Ammon's horn (tissue), 1 donor: ENCODE measurements around the gene POLD1.
A peak's percentile ranks its signal among the peaks of the same experiment; 100 is the strongest.
"Not testable (repeated sequence)": the region's sequence is repeated elsewhere in the genome, so short reads cannot be mapped to it uniquely, and the experiment has no call there.

Experiments used
- DNase-seq: peaks from one replicate; pipeline ENCODE4 v3.0.0-alpha.2; 2016; ENCODE audit warnings: low spot score

POLD1 gene

GRCh38 chr19:50365434-50366306, 18.5 kb upstream of the POLD1 start, which contains the start of gene NAPSA:
Gene NAPSA (minus strand): TSS chr19:50365639. CDS start chr19:50365621, 18 bp downstream.
- no peak for DNase-seq

GRCh38 chr19:50368649-50369570, 15.2 kb upstream of the POLD1 start:
- peak; percentile 96 for DNase-seq

GRCh38 chr19:50371914-50372475, 12.2 kb upstream of the POLD1 start:
- no peak for DNase-seq

GRCh38 chr19:50376166-50377050, 7.7 kb upstream of the POLD1 start, which contains the start of gene NR1H2:
Gene NR1H2 (plus strand): TSS chr19:50376457. CDS start chr19:50377606, 1,149 bp downstream.
- peak; percentile 98 for DNase-seq

GRCh38 chr19:50377051-50377461, 7.1 kb upstream of the POLD1 start:
- DNase-seq, result no peak

GRCh38 chr19:50377517-50377916, 6.6 kb upstream of the POLD1 start:
- DNase-seq, result no peak

- no peak for DNase-seq
Measured at GRCh38 chr19:50378169-50378862, 5.8 kb upstream of the POLD1 start.

GRCh38 chr19:50378863-50379236, 5.3 kb upstream of the POLD1 start:
- DNase-seq, result no peak

GRCh38 chr19:50379602-50380001, 4.5 kb upstream of the POLD1 start:
- DNase-seq, result no peak

- no peak for DNase-seq
Measured at GRCh38 chr19:50380137-50380536, 4.0 kb upstream of the POLD1 start.

- DNase-seq, result no peak
Measured at GRCh38 chr19:50380751-50381151, 3.4 kb upstream of the POLD1 start.

- DNase-seq, result no peak
Measured at GRCh38 chr19:50381881-50382729, 2.0 kb upstream of the POLD1 start.

GRCh38 chr19:50383001-50383851, 921 bp upstream of the POLD1 start:
- DNase-seq, result no peak

- DNase-seq, result no peak
Measured at GRCh38 chr19:50384685-50385535, 763 bp downstream of the POLD1 start.

- peak; percentile 25 for DNase-seq
Measured at GRCh38 chr19:50387176-50387867, 3.2 kb downstream of the POLD1 start.

GRCh38 chr19:50387868-50388245, 3.7 kb downstream of the POLD1 start:
- DNase-seq, result no peak

GRCh38 chr19:50390295-50390694, 6.1 kb downstream of the POLD1 start:
- DNase-seq, result not testable (repeated sequence)
